GM21723 (cell line): ENCODE data around the gene TMEM254.
"Not testable (repeated sequence)": the region's sequence is repeated elsewhere in the genome, so short reads cannot be mapped to it uniquely, and the experiment has no call there.

Experiments
- ATAC-seq: cut with Tn5 transposase; IDR thresholded peaks from one replicate; pipeline ENCODE4 v1.9.1; 2021; ENCODE audit warnings: mild to moderate bottlenecking, moderate library complexity; ENCODE audit not compliant: unreplicated experiment

The TMEM254 gene

GRCh38 chr10:80131499-80131901 lies 53.0 kb downstream of the TMEM254 start:
- ATAC-seq, result no peak

- ATAC-seq, result no peak
These were observed 54.1 kb downstream of the TMEM254 start, which contains the start of gene PLAC9 for GRCh38 chr10:80132299-80133139. PLAC9 (plus strand) TSS chr10:80132730; CDS start chr10:80132763, 33 bp downstream.

- ATAC-seq, result no peak
These were observed 54.7 kb downstream of the TMEM254 start for GRCh38 chr10:80133206-80133605.

- ATAC-seq, result not testable (repeated sequence)
These were observed 55.2 kb downstream of the TMEM254 start for GRCh38 chr10:80133687-80134086.

- no peak for ATAC-seq
These were observed 57.7 kb downstream of the TMEM254 start for GRCh38 chr10:80136134-80136571.

- no peak for ATAC-seq
These were observed 58.8 kb downstream of the TMEM254 start for GRCh38 chr10:80137031-80137862.

GRCh38 chr10:80137920-80138319 lies 59.5 kb downstream of the TMEM254 start:
- ATAC-seq, result no peak

GRCh38 chr10:80139265-80139664 lies 60.8 kb downstream of the TMEM254 start:
- no peak for ATAC-seq

- ATAC-seq, result no peak
These were observed 61.8 kb downstream of the TMEM254 start for GRCh38 chr10:80140251-80140650.

GRCh38 chr10:80141696-80142460 lies 63.4 kb downstream of the TMEM254 start:
- ATAC-seq, result no peak
